GM18909 (cell line): ENCODE results near the gene MED26.
"Not testable (repeated sequence)": the region's sequence is repeated elsewhere in the genome, so short reads cannot be mapped to it uniquely, and the experiment has no call there.

Experiments
- ATAC-seq: cut with Tn5 transposase; IDR thresholded peaks from one replicate; pipeline ENCODE4 v1.9.1; 2021; ENCODE audit warnings: mild to moderate bottlenecking; ENCODE audit not compliant: unreplicated experiment, poor library complexity

MED26 gene

DNA sequence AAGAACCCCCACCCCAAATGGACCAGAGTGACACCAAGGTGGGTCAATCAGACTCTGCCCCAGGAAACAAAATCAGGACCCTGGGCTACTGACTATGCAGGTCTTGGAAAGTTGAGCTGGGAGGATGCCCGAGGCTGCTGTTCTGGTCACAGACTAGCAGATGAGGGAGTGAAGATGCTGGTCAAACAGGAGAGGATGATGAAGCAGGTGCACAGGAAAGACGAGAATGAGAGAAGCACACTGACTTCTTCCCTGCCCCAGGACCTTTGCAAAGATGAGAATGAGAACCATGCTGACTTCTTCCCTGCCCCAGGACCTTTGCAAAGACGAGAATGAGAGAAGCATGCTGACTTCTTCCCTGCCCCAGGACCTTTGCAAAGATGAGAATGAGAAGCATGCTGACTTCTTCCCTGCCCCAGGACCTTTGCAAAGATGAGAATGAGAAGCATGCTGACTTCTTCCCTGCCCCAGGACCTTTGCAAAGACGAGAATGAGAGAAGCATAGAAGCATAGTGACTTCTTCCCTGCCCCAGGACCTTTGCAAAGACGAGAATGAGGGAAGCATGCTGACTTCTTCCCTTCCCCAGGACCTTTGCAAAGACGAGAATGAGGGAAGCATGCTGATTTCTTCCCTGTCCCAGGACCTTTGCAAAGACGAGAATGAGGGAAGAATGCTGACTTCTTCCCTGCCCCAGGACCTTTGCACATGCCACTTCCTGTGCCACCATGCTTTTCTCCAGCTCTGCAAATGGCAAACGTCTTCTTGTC is 23.6 kb upstream of the MED26 start:
- not testable (repeated sequence) for ATAC-seq

DNA sequence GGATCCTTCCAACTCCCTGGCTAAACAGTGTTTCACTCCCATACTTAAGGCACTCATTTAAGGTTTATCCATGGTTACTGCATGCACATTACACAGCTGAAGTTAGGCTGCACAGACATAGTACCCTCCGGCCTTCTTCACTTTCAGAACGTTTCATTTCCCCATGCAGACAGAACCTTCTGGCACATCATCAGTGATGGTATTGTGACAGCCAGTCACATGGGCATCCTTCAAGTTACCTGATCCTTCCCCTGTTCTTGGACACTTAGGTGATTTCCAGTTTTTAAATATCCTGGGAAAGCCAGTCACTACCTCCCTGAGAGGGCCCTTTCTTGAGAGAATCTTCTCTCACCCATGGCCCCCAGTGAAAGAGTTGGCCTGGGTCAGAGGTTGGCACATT is 22.8 kb upstream of the MED26 start:
- no peak for ATAC-seq

DNA sequence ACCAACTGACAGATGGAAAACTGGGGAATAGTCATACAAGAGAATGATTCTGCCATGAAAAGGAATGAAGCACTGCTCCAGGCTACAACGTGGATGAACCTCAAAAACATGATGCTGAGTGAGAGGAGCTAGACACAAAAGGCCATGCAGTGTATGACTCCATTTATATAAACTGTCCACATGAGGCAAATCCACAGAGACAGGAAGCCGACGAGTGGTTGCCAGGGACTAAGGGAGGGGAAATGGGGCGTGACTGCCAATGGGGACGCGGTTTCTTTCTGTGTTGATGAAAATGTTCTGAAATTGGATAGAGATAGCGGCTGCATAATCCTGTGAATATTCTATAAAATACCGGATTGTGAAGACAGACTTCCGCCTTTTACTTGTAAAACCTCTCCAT is 21.7 kb upstream of the MED26 start:
- no peak for ATAC-seq

DNA sequence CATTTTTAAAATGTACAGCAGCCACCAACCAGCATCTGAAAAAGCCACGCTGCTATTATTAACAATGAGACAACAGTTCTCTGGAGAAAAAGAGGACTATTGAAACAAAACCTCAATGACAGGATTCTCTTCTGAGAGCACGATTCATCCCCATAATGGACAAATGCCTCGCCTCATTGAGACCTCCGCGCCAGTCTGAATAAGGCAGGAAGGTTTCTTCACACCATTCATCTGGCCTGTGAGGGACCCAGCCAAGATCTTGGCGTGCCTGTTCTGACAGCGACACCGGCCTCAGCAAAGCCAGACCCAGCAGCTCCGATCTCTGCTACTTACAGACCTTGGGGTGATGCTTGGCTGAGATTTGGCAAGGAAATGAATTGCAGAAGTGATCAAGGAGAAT is 17.1 kb upstream of the MED26 start:
- ATAC-seq = no peak

DNA sequence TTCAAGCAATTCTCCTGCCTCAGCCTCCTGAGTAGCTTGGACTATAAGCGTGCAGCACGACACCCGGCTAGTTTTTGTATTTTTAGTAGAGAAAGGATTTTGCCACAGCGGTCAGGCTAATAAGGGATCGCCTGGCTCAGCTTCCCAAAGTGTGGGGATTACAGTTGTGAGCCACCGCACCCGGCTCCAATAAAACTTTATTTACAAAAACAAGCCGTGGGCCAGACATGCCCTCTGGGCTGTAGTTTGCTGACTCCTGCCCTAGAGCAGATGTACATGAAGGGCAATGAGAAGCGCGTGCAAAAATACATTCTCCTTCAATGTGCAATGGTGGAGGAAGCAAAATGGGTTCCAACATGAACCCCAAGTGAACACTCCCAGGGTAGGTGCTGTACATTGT is 13.7 kb upstream of the MED26 start:
- no peak for ATAC-seq

DNA sequence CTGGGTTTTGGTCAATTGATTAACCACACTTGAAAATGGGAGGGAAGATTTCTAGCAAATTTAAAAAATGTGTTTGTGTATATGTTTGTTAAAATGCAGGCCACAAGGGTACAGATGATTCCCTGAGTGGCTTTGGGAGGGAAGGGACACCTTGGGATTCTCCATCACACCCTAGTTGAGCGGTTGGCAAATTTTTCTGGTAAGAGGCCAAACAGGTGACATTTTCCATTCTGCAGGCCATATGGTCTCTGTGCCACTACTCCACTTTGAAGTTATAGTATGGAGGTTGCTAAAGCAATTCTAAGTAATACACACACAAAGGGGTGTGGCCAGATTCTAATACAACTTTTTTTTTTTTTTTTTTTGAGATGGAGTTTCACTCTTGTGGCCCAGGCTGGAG is 12.9 kb upstream of the MED26 start:
- ATAC-seq = no peak

DNA sequence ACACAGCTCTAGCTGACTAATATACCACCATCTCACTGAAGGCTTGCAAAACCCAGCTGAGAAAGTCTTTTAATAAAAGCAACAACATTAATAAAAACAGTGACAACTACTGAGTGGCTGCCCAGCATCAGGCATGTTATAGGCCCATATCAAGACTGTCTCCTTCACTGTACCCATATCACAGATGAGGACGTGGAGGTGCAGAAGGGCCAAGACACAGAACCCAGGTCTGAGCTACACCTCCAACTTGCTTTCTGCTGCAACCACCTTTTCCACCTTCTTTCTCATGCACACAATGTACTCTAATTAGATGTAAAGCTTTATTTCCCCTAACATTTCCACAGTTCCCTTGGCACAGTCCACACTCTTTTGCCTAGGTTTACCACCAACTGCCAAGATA is 10.7 kb upstream of the MED26 start:
- no peak for ATAC-seq

DNA sequence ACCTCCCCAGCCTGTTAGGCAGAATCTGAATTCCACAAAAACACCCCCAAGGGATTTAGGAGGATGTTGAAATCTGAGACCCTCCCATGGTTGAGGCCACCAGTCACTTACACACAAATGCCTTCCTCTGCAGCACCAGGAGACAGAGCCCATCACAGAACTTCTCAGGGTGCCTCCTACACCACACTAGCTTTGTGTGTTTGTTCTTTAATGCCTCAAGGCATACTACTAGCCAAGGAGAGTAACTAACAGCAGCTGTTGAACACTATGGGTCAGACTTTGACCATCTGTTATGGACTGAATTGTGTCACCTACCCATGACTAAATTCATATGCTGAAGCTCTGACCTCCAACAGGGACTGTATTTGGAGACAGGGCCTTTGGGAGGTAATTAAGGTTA is 9.5 kb upstream of the MED26 start:
- ATAC-seq = no peak

DNA sequence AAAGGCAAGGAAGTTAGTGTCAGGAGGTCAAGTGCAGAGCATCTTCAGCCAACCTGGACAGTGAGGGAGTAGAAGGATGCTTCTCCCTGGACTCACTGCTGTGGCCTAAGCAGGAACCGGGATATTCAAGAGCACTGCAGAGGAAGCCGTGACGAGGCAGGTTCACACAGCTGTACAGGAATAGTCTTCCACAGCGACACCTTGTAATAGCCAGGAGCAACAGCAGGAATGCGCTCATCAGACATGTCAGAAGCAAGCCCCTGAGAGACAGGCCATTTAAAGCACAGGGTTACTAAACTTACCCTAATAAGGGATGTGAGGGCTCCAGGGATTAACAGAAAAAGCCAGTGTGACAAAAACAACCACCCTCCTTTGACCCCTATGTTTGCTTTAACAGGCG is 3.5 kb upstream of the MED26 start:
- ATAC-seq = no peak

DNA sequence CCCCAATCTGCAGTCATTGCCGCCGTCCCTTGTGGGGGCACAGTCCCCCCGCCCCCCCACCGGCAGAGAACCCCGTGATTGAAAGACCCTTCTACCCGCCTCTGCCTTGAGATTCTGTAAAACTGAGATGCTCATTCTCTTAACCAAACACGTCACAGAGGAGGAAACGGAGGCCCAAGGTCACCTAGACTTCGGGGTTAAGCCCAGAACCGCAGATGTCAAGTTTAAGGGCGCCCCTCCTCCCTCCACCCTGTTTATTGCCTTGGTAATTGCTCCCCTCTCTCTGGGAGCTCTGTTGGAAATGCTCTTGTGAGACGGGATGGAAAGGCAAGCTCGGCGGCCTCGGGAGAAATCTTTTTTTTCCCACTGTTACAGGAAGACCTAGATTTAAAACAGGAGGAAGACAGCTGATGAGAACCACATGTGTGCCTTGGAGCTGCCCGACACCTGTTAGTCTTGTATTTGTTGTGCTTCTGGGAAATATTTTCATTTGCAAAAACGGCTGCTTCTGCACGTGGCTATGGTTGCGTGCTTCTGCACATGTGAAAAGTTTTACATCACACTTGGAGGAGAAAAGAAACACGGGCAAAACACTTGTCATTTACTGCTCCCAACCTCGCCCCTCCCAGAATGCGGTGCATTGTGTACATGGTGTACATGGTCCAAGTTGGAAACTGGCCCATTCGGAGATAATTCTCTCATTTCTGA is 1.1 kb upstream of the MED26 start:
- ATAC-seq = no peak

DNA sequence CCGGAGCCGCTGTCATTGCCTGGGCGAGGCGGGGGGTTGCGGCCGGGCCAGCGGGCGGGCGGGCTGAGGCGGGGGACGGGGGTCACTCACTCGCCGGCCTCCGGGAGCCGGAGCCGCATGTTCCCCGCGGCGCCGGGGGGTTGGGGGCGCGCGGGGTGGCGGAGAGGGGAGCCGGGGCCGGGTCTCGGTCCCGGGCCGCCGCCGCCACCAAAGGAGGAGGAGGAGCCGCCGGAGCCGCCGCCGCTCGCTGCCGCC is 149 bp downstream of the MED26 start:
- ATAC-seq = no peak

DNA sequence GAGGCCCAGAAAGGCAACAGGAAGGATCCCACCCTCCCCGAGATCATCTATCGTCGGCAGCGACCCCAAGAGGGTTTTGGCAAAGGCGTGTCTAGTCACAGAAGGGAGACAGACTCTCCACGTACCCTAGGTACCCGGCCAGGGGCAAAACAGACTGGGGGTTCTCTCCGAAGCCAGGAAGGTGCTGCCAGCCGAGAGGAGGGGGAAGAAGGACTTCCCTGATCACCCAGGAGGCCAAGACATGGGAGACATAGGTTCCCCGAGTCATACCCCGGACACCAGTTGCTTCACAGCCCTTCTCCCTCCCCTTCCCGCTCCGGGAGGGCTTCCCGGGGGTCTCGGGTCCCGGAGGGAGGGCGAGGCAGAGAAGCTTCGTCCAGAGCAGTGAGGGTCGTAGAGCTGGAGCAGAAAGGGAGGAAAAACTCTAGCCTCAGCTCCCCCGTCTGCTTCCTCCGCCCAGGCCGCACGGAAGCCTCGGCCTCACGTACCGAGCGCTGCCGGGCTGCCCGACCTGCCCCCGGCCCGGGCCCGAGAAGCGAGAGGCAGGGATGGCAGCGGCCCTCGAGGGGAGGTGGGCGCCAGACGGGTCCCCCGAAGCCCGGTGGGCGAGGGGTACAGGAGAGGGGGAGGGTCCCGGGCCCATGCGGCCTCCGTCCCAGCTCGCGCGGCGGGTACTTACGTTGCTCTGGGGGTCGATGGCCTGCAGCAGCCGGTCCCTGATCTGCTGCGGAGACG is 644 bp downstream of the MED26 start:
- ATAC-seq = no peak

DNA sequence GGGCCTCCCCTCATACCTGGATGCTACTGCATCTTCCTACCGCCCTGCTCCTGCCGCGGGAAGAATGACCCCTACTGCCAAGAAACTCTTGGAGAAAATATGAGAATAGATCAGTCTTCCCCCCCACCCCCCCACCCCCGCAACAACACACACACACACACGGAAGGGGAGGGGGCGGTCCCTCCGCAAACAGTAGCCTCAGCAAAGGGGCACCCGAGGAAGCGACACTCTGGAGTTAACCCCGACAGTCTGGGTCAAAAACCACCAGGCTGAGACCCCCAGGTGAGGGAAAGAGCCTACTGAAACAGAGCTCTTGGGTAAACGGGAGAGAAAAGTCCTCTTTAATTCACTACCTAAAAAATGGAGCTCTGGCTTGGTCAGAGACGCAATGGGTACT is 1.2 kb downstream of the MED26 start:
- no peak for ATAC-seq

DNA sequence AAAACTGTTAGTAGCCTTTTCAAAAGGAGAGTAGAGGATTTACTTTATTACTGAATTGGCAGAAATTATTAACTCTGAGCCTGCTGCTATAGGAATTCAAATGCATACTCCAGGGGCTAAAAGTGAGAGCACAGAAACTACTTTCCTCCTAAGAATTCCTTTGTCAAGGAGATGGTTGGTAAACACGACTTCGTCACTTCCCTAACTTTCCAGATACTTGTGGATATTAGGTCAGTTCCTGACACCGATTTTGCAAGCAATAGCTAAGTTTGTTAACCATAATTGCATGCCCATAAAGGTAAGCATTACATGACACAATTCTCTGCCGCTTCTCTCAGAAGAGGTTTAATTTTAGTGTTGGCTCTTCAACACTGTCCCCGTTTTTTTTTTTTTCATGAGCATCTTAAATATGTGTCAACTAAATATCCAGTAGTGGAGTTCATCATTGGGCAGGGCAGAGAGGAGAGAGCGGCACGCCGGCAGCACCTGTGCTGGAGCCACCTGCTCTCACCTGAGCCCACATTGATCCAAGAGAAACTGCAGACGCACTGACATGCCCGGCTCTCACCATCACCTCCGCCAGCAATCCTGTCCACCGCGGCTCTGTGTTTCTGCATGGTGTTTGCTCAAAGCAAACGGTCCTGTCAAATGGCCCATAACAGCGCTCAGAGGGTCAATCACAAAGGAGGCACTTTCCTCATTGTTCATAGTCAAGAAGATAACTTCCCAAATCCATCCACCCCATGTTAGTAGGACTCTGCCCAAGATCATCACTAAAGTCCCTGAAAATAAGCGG is 2.6 kb downstream of the MED26 start:
- no peak for ATAC-seq

DNA sequence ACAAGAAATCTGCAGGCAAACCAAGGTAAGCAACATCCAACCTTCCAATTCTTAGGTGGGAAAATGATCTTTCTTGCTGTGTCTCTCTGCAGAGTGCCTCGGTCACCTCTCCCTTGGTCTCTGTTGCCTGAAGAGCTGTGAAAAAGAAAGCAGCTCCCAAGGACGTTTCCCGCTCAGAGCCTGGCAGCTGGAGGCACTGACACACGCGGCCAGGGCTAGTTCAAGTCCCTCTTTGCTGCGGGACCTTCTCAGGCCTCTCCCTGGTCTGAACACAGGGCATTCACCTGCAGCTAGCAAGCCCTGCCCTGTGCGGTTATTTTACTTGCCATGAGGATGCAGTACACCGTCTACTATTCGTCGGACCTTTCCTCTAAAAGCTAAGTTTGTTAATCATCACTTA is 3.8 kb downstream of the MED26 start:
- ATAC-seq = no peak

DNA sequence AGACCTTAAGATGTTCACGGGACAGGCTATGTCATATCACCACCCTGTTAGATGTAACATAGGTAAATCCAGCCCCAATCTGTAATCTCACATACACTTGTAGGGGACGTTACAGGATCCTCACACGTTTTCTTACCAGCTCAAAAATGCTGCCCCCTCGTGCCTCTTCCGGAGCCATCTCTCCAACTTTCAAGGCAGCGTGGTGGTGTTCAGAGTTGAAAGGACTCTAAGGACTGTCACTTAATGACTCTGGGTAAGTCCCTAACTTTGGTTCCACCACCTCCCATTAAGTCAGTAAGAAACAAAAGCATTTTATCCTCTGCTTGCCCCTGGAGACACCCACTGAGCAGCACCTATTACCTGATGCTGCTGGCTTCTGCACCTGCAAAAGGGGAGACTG is 4.4 kb downstream of the MED26 start:
- no peak for ATAC-seq

DNA sequence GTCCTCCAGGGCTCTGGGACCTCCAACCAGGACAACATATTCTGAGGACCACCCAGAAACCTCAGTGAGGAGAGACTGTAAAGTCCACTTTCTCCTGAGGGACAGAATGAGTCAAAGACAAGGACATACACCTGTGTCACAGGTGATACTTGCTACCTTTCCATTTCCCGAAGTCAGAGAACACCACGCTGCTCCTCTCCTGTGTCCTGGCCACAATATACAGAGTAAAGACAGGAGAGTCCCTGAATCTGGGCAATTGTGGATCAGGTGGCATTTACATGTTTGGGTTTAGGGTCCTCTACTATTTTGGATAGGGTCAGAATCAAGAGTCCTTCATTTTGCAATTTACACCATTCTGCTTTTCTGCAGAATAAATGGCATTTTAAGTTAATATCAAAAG is 4.9 kb downstream of the MED26 start:
- ATAC-seq = no peak

DNA sequence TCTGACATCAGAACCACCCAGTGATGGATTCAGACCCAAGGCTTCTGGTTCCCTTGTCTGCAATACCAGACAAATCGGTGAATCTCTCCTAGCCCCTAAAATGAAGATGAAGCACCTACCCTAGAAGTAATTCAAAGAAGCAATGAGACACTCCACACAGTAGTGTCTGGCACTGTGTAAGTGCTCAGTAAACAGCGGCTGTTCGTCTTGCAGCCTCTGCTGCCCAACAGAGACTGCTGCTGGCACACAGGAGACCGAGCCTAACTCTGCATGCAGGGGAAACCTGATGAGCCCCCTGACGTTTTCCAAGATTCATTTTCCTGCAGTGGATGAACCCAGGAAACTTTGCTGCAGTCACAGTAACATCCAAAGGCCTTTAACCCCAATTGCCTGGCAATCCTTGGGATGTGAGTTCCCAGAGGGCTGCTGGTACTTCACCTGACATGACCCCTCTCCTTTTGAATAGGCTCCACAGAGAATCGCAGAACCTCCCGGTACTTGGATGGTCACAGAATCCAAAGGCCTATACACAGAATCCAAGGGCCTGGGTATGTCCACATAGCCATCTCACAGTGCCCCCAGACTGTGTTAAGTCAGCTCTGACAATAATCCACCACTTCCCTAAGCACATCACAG is 6.7 kb downstream of the MED26 start:
- ATAC-seq = no peak

DNA sequence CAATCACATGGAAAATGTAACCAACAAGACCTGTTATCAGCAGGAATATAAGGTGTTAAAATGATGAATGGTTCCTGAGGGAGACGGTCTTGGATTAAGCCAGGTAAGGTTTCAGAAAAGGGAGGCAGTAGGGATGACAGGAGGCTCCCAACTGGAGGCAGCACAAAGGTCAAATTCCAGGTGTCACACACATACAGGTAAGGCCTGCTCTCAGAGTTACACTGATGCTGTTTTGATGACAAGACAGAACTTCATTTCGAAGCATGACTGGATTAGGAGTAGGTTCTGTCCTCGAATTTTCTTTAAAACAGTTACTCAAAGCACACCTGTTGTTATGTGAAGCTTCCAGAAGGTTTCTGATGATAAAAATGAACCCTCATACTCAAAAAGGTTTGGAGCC is 7.4 kb downstream of the MED26 start:
- no peak for ATAC-seq

DNA sequence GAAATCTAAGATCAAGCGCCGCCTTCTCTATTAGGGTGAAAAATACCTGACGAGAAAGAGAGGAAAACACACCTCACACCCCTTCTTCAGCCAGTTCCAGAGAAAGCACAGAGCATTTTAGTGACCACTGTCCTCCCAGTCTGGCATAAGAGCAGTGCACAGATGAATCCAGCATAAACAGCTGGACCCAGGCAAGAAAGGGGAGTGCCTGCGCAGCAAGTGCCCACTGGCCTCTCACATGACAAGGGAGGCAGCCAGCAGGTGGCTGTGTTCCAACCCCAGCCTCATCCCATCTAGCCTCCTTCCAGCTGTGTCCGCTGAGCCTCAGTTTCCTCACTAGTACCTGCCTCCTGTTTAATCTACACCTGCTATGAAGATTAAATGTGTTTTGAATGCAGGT is 8.0 kb downstream of the MED26 start:
- no peak for ATAC-seq

DNA sequence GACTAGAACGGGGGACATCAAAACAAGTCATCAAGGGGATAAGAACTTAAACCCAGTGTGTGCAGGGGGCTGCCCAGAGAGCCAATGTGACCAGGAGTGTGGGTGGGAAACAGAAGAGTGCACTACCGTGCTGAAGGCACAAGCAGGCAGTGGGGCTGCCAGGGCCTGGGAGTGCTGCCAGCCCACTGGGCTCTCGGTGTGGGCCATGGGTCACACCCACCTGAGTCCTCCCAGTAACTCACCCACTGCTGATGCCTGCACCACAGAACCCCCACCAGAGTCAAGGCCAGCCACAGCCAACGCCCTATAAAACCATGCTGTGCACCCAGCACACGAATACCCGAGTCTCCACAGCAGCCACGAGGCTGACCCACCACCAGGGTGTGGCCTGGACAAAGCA is 8.5 kb downstream of the MED26 start:
- ATAC-seq = no peak
